ENCODE data around the gene CNGB1. TPM values are rescaled to one million over a fixed set of nuclear protein-coding genes. Genes with fewer than 3 reads are reported as not detected.

Gene CNGB1
- not detected for total RNA-seq

- no peaks in the 10 kb centered on the region for H3K36me3 Mint-ChIP-seq (ENCODE audit: low read depth)
- H3K9me3 Mint-ChIP-seq, result no peaks in the 10 kb centered on the region
- POLR2A ChIA-PET, result no interaction called here
- CTCF ChIA-PET, result interaction anchor here (0.7 kb wide), 1 partner anchor 9 kb away, joined by 3 read pairs; no protein-coding TSS in a partner anchor
- H3K4me3 Mint-ChIP-seq, result no peak within 1 kb of the TSS
- intact Hi-C loops (cut with micrococcal nuclease), result no loop called here
- H3K27ac Mint-ChIP-seq, result no peak within 1 kb of the TSS
- DNase-seq (no peak), ATAC-seq (no peak)
- H3K27me3 Mint-ChIP-seq, result no peaks in the 10 kb centered on the region
- no peak for TF ChIP-seq CTCF (IDR thresholded peaks at IDR 0.05)
- H3K4me1 Mint-ChIP-seq (ENCODE audit: low read depth), result no peaks in the 10 kb centered on the region
Observed at GRCh38 chr16:57970970-57971369, at the start of gene CNGB1. TSS of gene CNGB1 (minus strand) at chr16:57971128. CDS start at chr16:57967286, 3,842 bp downstream.

- ChIA-PET POLR2A (no interaction called here), CTCF (interaction anchor here (1.7 kb wide), 1 partner anchor 263 kb away, joined by 5 read pairs; no protein-coding TSS in a partner anchor)
- ATAC-seq (no peak), DNase-seq (no peak)
- Mint-ChIP-seq H3K4me1 (ENCODE audit: low read depth) (peaks cover 11% of the 10 kb centered on the region), H3K4me3 (no peak overlapping the region), H3K36me3 (ENCODE audit: low read depth) (no peaks in the 10 kb centered on the region), H3K27me3 (peaks cover 4% of the 10 kb centered on the region), H3K9me3 (no peaks in the 10 kb centered on the region), H3K27ac (no peak overlapping the region)
- TF ChIP-seq CTCF (IDR thresholded peaks at IDR 0.05), result no peak
- intact Hi-C loops (cut with micrococcal nuclease), result loop anchor here (5.0 to 10.0 kb wide), 2 partner anchors 107 to 285 kb away; partner anchors contain the start of gene CFAP20
Observed at GRCh38 chr16:58019866-58020538, 49.1 kb upstream of the CNGB1 start.

- POLR2A ChIA-PET, result no interaction called here
- Mint-ChIP-seq H3K27me3 (no peaks in the 10 kb centered on the region), H3K4me1 (ENCODE audit: low read depth) (peaks cover 5% of the 10 kb centered on the region), H3K4me3 (no peak overlapping the region), H3K27ac (no peak overlapping the region), H3K36me3 (ENCODE audit: low read depth) (no peaks in the 10 kb centered on the region), H3K9me3 (no peaks in the 10 kb centered on the region)
- CTCF ChIA-PET, result interaction anchor here (1.7 kb wide), 1 partner anchor 262 kb away, joined by 5 read pairs; no protein-coding TSS in a partner anchor
- no peak for ATAC-seq
- TF ChIP-seq CTCF (IDR thresholded peaks at IDR 0.05), result no peak
- DNase-seq, result no peak
- intact Hi-C loops (cut with micrococcal nuclease), result no loop called here
Observed at GRCh38 chr16:58018803-58019202, 47.9 kb upstream of the CNGB1 start.

- POLR2A ChIA-PET, result no interaction called here
- TF ChIP-seq CTCF (IDR thresholded peaks at IDR 0.05), result no peak
- no peak overlapping the region for H3K4me3 Mint-ChIP-seq
- peaks cover 5% of the 10 kb centered on the region for H3K4me1 Mint-ChIP-seq (ENCODE audit: low read depth)
- no peaks in the 10 kb centered on the region for H3K9me3 Mint-ChIP-seq
- intact Hi-C loops (cut with micrococcal nuclease), result no loop called here
- no peak overlapping the region for H3K27ac Mint-ChIP-seq
- CTCF ChIA-PET, result interaction anchor here (0.6 kb wide), 1 partner anchor 110 kb away, joined by 3 read pairs; no protein-coding TSS in a partner anchor
- H3K27me3 Mint-ChIP-seq, result no peaks in the 10 kb centered on the region
- ATAC-seq (no peak), DNase-seq (no peak)
- no peaks in the 10 kb centered on the region for H3K36me3 Mint-ChIP-seq (ENCODE audit: low read depth)
Observed at GRCh38 chr16:58016840-58017446, 46.0 kb upstream of the CNGB1 start.
